Measurements from ENCODE around the gene BCLAF1. TPM values are rescaled to one million over a fixed set of nuclear protein-coding genes. Genes with fewer than 3 reads are reported as not detected.

The BCLAF1 gene
- polyA plus RNA-seq, 3 donors: 32.5 to 75.8 (median 47.0) TPM

DNA sequence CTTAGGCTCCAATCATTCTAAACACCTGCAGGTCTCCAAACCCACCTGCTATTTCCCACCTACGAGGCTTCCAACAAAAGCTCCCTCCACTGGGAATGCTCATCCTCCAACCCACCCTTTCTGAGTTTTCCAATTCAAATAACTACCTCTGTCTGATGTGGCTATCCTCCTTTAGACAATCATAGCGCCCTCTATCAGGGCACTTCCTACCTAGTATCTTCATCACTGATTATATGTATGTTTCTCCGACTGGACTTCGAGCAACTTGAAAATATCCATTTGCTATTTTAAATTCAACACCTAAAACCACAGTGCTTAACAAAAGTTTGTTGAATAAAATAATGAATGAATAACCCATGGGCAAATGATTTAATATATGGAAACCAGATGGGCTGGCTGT is 80.9 kb downstream of the BCLAF1 start:
- no peaks in the 10 kb centered on the region for H3K9me3 ChIP-seq (replicated peaks in 1 of 2; ENCODE audit: control insufficient read depth in 1 of 2, insufficient read depth in 1 of 2, low read length in 2 of 2)
- no peak overlapping the region for H3K9ac ChIP-seq (ENCODE audit: insufficient read depth, low read length, poor library complexity, severe bottlenecking)
- H3K79me2 ChIP-seq (ENCODE audit: insufficient read depth, low read length): no peaks in the 10 kb centered on the region
- H3K9me3 Mint-ChIP-seq: peaks cover 0 to 6% (median 0%) of the 10 kb centered on the region in 7 donors
- no peak overlapping the region for H3K4me3 Mint-ChIP-seq
- no peak overlapping the region for H3K4me3 ChIP-seq (replicated peaks in 1 of 3; ENCODE audit: low read depth in 2 of 3, low read length in 3 of 3)
- no peaks in the 10 kb centered on the region for H4K20me1 ChIP-seq (ENCODE audit: insufficient read depth, low read length)
- no peaks in the 10 kb centered on the region for H3K36me3 Mint-ChIP-seq
- TF ChIP-seq CTCF (IDR thresholded peaks at IDR 0.05): no peak
- 100% methylated on average over 2 of the region's 4 CpGs for WGBS (ENCODE audit: insufficient coverage)
- H2AFZ ChIP-seq (ENCODE audit: insufficient read depth, low read depth, low read length, poor library complexity, severe bottlenecking): no peak overlapping the region
- H3K27ac ChIP-seq (ENCODE audit: low read depth in 1 of 2, low read length in 2 of 2): no peak overlapping the region
- no peaks in the 10 kb centered on the region for H3K27me3 ChIP-seq (ENCODE audit: control insufficient read depth in 2 of 2, insufficient read depth in 2 of 2, low read length in 2 of 2)
- no peak for DNase-seq
- H3K4me2 ChIP-seq (replicated peaks; ENCODE audit: extremely low read depth, low read length, poor library complexity, severe bottlenecking): no peak overlapping the region
- no peaks in the 10 kb centered on the region for H3K36me3 ChIP-seq (replicated peaks in 1 of 2; ENCODE audit: control insufficient read depth in 1 of 2, insufficient read depth in 2 of 2, low read length in 2 of 2)
- H3K4me1 Mint-ChIP-seq: no peaks in the 10 kb centered on the region
- no peaks in the 10 kb centered on the region for H3K27me3 Mint-ChIP-seq (ENCODE audit: low read depth in 3 of 3)
- no peak overlapping the region for H3K27ac Mint-ChIP-seq
- intact Hi-C loops (cut with micrococcal nuclease): no loop called here
- no peaks in the 10 kb centered on the region for H3K4me1 ChIP-seq (ENCODE audit: control insufficient read depth in 1 of 2, insufficient read depth in 2 of 2, low read length in 2 of 2)

Small RNA genes lying within 50 kb of the gene (small RNA-seq; reads per million reads assigned to genes)
- gene AL023284.1 (ENCODE audit: insufficient read length, low read depth): not detected

Other genes with a start within 250 kb of the BCLAF1 start
- gene MTFR2, start 39.5 kb downstream of the BCLAF1 start, polyA plus RNA-seq: under 1 TPM; 0.41 to 0.79 (median 0.60) TPM